Thymus (tissue), 11 donors: ENCODE measurements around the gene EGLN2. TPM values are rescaled to one million over a fixed set of nuclear protein-coding genes. Genes with fewer than 3 reads are reported as not detected.
"Not testable (repeated sequence)": the region's sequence is repeated elsewhere in the genome, so short reads cannot be mapped to it uniquely, and the experiment has no call there.

Experiments used
- DNase-seq, 9 donors: peaks; one replicate each; pipeline ENCODE4 v3.0.0-alpha.2; 2013; ENCODE audit warnings: low spot score in 9 of 9, low read depth in 6 of 9, missing footprints in 1 of 9
- H3K27ac ChIP-seq, 2 donors: one replicate each; pipeline ENCODE4 v1.5.1; 2013; ENCODE audit warnings: control low read depth in 1 of 2, low read depth in 1 of 2, low read length in 1 of 2, mild to moderate bottlenecking in 1 of 2, moderate library complexity in 1 of 2
- H3K27me3 ChIP-seq, 2 donors: one replicate each; pipeline ENCODE4 v1.5.1; 2013; ENCODE audit warnings: low read length in 1 of 2; ENCODE audit not compliant: control insufficient read depth in 2 of 2, insufficient read depth in 1 of 2
- H3K36me3 ChIP-seq, 2 donors: one replicate each; pipeline ENCODE4 v1.5.1; 2013; ENCODE audit warnings: low read length in 1 of 2, mild to moderate bottlenecking in 1 of 2, moderate library complexity in 1 of 2; ENCODE audit not compliant: control insufficient read depth in 2 of 2, insufficient read depth in 2 of 2
- H3K4me1 ChIP-seq, 2 donors: one replicate each; pipeline ENCODE4 v1.5.1; 2013; ENCODE audit warnings: low read length in 2 of 2; ENCODE audit not compliant: control insufficient read depth in 2 of 2, insufficient read depth in 2 of 2
- H3K4me3 ChIP-seq, 2 donors: one replicate each; pipeline ENCODE4 v1.5.1; 2013; ENCODE audit warnings: low read length in 2 of 2, control low read depth in 1 of 2, mild to moderate bottlenecking in 1 of 2
- H3K9me3 ChIP-seq, 2 donors: one replicate each; pipeline ENCODE4 v1.5.1; 2013; ENCODE audit warnings: low read length in 1 of 2, mild to moderate bottlenecking in 1 of 2; ENCODE audit not compliant: control insufficient read depth in 2 of 2, insufficient read depth in 1 of 2
- WGBS: extraction: QIAGEN DNeasy Blood & Tissue Kit; methylation state at CpG from one replicate; pipeline ENCODE4 v1.1.7; 2013; 5-methylcytosine and 5-hydroxymethylcytosine counted together
- polyA plus RNA-seq: library from polyadenylated mRNA; stranded (reverse); fragments of 200-250 nt; gene quantifications from one replicate; pipeline ENCODE4 v1.2.3, GENCODE V29; 2013
- total RNA-seq: library from RNA; stranded (reverse); fragments of 120-200 nt; gene quantifications from one replicate; pipeline ENCODE4 v1.2.4, GENCODE V29; 2013
- donor health status: healthy.

The EGLN2 gene
- total and polyA plus RNA-seq, 2 donors = 80.0 to 90.3 TPM

DNA sequence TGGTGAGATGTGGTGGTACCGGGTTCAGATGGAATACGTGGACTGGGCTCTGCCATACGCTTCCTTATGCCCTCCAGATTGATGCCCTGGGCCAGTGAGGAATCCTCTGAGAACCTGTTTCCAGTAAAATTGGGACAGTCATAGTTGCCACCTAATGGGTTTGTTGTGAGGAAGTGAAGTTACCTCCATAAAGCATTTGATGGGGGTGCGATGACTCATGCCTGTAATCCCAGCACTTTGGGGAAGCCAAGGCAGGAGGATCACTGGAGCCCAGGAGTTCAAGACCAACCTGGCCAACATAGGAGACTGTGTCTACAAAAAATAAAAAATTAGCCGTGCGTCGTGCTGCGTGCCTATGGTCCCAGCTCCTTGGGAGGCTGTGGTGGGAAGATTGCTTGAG, 43.2 kb upstream of the EGLN2 start:
- no peak for DNase-seq
- Histone ChIP-seq H3K27ac (no peak overlapping the region), H3K9me3 (no peaks in the 10 kb centered on the region), H3K27me3 (no peaks in the 10 kb centered on the region), H3K4me3 (no peak overlapping the region), H3K4me1 (peaks cover 5 to 36% of the 10 kb centered on the region in 2 donors), H3K36me3 (peaks cover 54 to 62% of the 10 kb centered on the region in 2 donors)
- 98% methylated on average over 8 of the region's 8 CpGs for WGBS

DNA sequence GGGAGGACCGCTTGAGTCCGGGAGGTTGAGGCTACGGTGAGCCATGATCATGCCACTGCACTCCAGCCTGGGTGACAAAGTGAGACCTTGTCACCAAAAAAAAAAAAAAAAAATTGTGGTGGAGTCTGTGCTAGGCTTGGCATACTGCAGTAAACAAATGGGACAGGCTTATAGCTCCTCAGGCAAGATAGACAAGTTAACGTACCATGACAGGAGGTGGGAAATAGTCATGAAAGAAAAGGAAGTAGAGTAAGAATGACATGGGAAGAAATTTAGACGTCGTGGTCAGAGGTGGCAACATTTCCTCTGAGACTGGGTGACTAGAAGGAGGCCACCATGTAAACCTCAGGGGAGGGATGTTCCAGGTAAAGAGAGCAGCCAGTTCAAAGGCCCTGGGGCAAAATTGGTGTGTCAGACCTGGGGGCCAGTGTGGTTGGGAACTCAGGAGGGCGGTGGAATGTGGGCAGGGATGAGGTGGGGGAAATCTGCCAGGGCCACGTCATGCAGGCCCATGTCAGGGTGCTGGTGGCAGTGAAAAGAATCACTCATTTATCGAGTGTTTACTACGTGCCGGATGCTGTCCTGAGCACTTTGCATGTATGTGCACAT, 42.4 kb upstream of the EGLN2 start:
- 89% methylated on average over 11 of the region's 11 CpGs for WGBS

DNA sequence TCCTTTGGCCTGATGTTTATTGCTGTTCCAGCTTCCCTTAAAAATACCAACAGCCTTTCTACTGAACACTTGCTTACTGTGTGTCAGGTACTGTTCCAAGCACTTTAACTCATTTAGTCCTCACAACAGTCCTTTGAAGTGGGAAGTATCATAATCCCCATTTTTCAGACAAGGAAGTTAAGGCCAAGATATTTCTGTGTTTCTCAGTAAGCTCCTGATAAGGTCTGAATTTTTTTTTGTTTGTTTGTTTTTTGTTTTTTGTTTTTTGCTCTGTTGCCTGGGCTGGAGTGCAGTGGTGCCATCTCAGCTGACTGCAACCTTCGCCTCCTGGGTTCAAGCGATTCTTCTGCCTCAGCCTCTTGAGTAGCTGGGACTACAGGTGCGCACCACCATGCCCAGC, 40.5 kb upstream of the EGLN2 start:
- Histone ChIP-seq H3K4me1 (peaks cover 5 to 21% of the 10 kb centered on the region in 2 donors), H3K27ac (no peak overlapping the region), H3K27me3 (no peaks in the 10 kb centered on the region), H3K9me3 (no peaks in the 10 kb centered on the region), H3K36me3 (peaks cover 80 to 88% of the 10 kb centered on the region in 2 donors), H3K4me3 (no peak overlapping the region)
- no peak for DNase-seq
- WGBS = 97% methylated on average over 3 of the region's 3 CpGs

More for the DNA sequence above, 42.4 kb upstream of the EGLN2 start:
- no peak overlapping the region for H3K4me3 ChIP-seq
- H3K27ac ChIP-seq = no peak overlapping the region
- H3K9me3 ChIP-seq = no peaks in the 10 kb centered on the region
- H3K36me3 ChIP-seq = peaks cover 61 to 70% of the 10 kb centered on the region in 2 donors
- no peak for DNase-seq
- peaks cover 5 to 35% of the 10 kb centered on the region in 2 donors for H3K4me1 ChIP-seq
- H3K27me3 ChIP-seq = no peaks in the 10 kb centered on the region

DNA sequence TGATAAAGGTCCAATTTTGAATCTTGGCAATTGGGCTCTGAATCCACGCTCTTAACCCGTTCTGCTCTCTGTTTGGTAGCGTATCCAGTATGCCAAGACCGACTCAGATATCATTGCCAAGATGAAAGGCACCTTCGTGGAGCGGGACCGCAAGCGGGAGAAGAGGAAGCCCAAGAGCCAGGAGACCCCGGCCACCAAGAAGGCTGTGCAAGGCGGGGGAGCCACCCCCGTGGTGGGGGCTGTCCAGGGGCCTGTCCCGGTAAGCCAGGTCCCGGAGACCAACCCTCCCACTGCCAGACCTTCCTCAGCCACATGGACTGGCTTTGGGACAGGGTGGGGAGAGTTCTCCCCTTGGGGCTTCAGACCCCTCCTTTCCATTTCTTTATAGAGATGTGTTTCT, 39.6 kb upstream of the EGLN2 start:
- H3K27ac ChIP-seq = no peak overlapping the region
- no peaks in the 10 kb centered on the region for H3K27me3 ChIP-seq
- WGBS = 97% methylated on average over 13 of the region's 13 CpGs
- H3K4me1 ChIP-seq = peaks cover 5 to 18% of the 10 kb centered on the region in 2 donors
- no peak overlapping the region for H3K4me3 ChIP-seq
- no peaks in the 10 kb centered on the region for H3K9me3 ChIP-seq
- peaks cover 85 to 95% of the 10 kb centered on the region in 2 donors for H3K36me3 ChIP-seq
- no peak for DNase-seq

DNA sequence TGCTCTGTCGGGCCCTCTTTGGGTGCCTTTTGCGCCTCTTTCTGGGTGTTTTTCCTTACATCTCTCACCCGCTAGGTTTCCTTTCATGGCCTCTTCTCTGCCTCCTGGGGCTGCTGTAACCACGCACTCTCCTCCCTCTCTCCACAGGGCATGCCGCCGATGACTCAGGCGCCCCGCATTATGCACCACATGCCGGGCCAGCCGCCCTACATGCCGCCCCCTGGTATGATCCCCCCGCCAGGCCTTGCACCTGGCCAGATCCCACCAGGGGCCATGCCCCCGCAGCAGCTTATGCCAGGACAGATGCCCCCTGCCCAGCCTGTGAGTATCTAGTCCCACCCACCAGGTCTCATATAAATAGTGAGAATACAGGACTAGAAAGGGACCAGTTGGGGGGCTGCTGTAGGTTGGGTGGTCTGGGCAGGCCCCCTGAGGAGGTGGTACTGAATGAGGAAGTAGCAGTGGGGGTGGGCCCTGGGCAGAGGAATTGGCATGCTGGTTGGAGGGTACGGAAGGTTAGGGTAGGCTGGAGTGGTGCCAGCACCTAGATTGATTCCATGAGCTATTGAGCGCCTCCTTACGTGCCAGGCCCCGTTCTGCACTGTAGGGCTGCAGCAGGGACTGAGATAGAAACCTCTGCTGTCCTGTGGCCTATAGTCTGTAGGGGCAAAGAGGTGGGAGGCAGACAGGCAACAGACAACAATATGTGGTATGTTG, 36.1 kb upstream of the EGLN2 start:
- peaks cover 3 to 11% of the 10 kb centered on the region in 2 donors for H3K4me1 ChIP-seq
- H3K9me3 ChIP-seq = no peaks in the 10 kb centered on the region
- H3K27ac ChIP-seq = no peak overlapping the region
- no peak for DNase-seq
- no peaks in the 10 kb centered on the region for H3K27me3 ChIP-seq
- WGBS = 96% methylated on average over 17 of the region's 17 CpGs
- no peak overlapping the region for H3K4me3 ChIP-seq
- peaks cover 81 to 87% of the 10 kb centered on the region in 2 donors for H3K36me3 ChIP-seq

DNA sequence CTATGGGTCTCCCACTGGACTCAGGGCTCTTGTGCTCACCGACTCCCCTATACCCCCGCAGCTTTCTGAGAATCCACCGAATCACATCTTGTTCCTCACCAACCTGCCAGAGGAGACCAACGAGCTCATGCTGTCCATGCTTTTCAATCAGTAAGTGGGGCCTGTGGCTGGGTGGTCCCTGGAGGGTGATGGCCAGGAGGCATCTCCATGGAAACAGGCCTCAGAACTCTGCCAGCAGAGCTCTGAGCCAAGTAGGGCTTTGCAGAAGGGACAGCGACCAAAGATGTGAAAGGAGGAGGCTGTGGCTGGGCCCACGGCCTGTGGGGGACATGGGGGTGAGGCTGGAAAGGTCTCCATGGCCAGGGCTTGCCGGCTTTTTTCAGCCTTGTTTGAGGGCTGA, 35.5 kb upstream of the EGLN2 start:
- H3K4me3 ChIP-seq = no peak overlapping the region
- DNase-seq = no peak
- 98% methylated on average over 7 of the region's 7 CpGs for WGBS
- H3K4me1 ChIP-seq = peaks cover 3 to 11% of the 10 kb centered on the region in 2 donors
- H3K9me3 ChIP-seq = no peaks in the 10 kb centered on the region
- H3K27me3 ChIP-seq = no peaks in the 10 kb centered on the region
- no peak overlapping the region for H3K27ac ChIP-seq
- H3K36me3 ChIP-seq = peaks cover 76 to 84% of the 10 kb centered on the region in 2 donors

DNA sequence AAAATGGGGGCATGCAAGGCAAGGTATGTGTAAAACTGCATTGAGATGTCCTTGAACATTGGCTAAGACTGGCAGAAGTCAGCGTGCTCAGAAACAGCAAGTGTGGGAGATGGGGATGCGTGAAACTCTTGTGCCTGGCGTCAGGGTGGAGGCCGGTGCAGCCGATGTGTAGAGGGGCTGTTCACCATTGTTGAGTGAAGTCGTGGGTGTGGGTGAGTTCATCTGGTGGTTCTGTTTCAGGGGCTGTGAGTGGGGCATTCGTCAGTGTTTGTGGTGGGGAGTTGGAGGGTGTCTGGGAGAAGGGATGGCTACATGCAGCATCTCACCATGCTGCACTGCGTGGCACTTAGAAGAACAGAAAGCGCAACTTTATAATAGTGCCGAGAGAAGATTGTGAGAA, 35.0 kb upstream of the EGLN2 start:
- H3K9me3 ChIP-seq = no peaks in the 10 kb centered on the region
- no peak for DNase-seq
- 96% methylated on average over 10 of the region's 10 CpGs for WGBS
- peaks cover 3 to 11% of the 10 kb centered on the region in 2 donors for H3K4me1 ChIP-seq
- no peak overlapping the region for H3K27ac ChIP-seq
- H3K36me3 ChIP-seq = peaks cover 73 to 88% of the 10 kb centered on the region in 2 donors
- no peak overlapping the region for H3K4me3 ChIP-seq
- no peaks in the 10 kb centered on the region for H3K27me3 ChIP-seq

DNA sequence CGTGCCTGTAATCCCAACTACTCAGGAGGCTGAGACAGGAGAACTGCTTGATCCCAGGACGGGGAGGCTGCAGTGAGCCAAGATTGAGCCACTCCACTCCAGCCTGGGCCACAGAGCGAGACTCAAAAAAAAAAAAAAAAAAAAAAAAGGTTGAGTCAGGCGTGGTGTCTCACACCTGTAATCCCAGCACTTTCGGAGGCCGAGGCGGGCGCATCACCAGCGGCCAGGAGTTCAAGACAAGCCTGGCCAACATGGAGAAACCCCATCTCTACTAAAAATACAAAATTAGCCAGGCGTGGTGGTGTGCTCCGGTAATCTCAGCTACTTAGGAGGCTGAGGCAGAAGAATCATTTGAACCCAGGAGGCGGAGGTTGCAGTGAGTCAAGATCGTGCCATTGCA, 32.6 kb upstream of the EGLN2 start:
- DNase-seq, H3K27ac ChIP-seq, H3K9me3 ChIP-seq, H3K27me3 ChIP-seq, H3K4me3 ChIP-seq: not testable (repeated sequence)
- peaks cover 50 to 64% of the 10 kb centered on the region in 2 donors for H3K36me3 ChIP-seq
- peaks cover 3 to 11% of the 10 kb centered on the region in 2 donors for H3K4me1 ChIP-seq
- 98% methylated on average over 13 of the region's 13 CpGs for WGBS

DNA sequence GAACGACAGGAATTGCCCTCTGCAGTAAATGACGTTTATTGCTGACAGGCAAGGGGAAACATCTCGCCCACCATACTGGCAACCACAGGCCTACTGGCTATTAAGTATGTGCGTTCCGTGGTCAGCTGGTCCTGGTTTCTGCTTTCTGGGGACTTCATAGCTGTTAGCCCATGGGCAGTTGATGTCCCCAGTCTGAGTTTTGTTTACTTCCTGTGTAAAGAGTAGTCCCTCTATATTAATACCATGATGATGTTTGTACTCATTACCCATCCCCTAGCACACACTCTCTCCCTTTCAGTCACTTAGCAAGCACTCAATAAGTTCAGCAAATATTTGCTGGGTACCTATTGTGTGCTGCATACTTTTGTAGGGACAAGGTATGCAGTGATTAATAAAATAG, 30.1 kb upstream of the EGLN2 start:
- H3K9me3 ChIP-seq = peaks cover 0 to 4% of the 10 kb centered on the region in 2 donors
- no peak overlapping the region for H3K27ac ChIP-seq
- H3K36me3 ChIP-seq = peaks cover 25 to 39% of the 10 kb centered on the region in 2 donors
- peaks cover 3 to 11% of the 10 kb centered on the region in 2 donors for H3K4me1 ChIP-seq
- DNase-seq = no peak
- no peak overlapping the region for H3K4me3 ChIP-seq
- 94% methylated on average over 5 of the region's 5 CpGs for WGBS
- no peaks in the 10 kb centered on the region for H3K27me3 ChIP-seq
